Measurements from ENCODE around the gene JPT1.

DNA sequence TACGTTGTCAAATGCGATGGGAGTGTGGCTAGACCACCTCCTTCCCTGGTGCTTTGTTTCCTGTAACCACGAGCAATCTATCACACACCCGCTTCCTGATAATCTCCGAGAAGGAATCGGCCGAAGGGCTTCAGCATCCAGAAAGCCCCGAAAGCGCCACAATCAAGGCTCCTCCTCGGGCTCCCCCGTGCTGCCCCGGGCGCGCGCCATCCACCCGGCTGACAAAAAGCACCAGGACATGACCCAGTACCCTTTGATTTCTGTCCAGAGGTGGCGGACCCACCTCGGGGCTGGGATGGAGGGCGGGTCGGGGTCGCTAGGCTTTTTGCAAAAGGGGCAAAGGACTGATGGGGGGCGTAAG, 45.3 kb downstream of the JPT1 start:
- TF ChIP-seq POLR2A (IDR thresholded peaks at IDR 0.05; ENCODE audit: low read length) (no peak), GATA1 (IDR thresholded peaks at IDR 0.05; ENCODE audit: low read depth, low read length) (no peak)
